GM18511 (cell line): ENCODE data around the gene PRKAR1B.

Experiments
- ATAC-seq: cut with Tn5 transposase; IDR thresholded peaks from one replicate; pipeline ENCODE4 v1.9.1; 2021; ENCODE audit warnings: mild to moderate bottlenecking, moderate library complexity; ENCODE audit not compliant: unreplicated experiment

Gene PRKAR1B

DNA sequence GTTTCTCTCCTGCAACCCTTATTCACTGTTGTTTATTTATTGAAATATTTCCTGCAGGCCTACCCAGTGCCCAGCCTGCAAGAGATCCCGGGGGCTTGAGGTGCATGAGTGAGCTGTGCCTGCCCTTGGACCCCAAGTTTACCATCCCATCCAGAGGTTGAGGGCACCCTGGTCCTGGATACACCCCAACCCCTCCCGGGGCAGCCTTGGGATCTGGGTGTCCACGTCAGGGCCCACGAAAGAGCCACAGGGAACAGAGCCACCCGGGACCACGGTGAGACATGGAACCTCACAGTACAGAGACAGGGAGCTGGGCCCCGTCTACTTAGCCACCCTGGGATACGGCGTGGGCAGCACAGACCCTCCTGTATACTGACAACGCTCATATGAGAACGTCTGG lies 178.7 kb downstream of the PRKAR1B start:
- ATAC-seq: no peak

DNA sequence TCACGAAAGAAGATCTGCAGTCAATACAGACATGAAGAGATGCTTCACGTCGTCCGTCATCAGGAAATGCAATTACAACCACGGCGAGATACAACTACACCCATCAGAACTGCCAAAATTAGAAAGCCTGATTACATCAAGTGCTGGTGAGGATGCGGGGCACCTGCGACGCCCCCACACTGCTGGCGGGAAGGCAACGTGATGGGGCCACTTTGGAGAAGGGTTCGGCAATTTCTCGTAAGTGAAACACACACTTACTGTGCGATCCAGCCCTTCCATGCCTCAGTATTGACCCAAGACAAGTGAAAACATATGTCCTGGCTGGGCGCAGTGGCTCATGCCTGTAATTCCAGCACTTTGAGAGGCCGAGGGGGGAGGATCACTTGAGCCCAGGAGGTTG lies 181.6 kb downstream of the PRKAR1B start:
- ATAC-seq: no peak

DNA sequence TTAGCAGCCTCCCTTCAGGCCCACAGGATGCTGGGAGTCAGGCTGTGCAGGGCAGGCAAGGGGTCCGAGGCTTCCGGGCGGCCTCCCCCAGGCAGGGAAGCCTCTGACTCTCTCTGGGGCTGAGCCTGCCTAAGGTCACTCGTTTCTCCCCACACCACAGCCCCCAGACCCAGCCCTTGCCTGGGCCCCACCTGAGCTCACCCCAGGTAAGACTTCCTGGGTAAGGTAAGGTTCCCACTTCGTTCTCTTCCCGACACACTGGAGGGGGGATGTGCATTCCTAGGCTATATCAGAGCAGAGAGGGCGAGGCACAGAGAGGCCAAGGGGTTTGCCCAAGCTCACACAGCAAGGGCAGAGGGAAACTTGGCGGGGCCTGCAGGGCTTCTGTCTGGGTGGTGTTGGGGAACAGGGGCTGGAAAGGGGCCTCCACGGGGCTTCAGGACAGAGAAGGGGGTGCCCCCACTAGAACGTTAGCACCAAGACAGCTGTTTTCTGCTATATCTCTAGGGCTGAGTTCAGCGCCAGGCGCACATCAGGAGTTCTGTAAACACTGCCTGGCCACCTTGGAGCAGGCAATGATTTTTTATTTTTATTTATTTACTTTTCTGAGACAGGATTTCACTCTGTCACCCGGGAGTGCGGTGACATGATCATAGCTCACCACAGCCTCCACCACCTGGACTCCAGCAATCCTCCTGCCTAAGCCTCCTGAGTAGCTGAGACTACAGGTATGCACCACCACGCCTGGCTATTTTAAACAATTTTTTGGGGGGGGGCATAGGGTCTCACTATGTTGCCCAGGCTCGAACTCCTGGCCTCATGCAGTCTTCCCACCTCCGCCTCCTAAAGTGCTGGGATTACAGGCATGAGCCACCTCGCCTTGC lies 182.5 kb downstream of the PRKAR1B start:
- no peak for ATAC-seq

DNA sequence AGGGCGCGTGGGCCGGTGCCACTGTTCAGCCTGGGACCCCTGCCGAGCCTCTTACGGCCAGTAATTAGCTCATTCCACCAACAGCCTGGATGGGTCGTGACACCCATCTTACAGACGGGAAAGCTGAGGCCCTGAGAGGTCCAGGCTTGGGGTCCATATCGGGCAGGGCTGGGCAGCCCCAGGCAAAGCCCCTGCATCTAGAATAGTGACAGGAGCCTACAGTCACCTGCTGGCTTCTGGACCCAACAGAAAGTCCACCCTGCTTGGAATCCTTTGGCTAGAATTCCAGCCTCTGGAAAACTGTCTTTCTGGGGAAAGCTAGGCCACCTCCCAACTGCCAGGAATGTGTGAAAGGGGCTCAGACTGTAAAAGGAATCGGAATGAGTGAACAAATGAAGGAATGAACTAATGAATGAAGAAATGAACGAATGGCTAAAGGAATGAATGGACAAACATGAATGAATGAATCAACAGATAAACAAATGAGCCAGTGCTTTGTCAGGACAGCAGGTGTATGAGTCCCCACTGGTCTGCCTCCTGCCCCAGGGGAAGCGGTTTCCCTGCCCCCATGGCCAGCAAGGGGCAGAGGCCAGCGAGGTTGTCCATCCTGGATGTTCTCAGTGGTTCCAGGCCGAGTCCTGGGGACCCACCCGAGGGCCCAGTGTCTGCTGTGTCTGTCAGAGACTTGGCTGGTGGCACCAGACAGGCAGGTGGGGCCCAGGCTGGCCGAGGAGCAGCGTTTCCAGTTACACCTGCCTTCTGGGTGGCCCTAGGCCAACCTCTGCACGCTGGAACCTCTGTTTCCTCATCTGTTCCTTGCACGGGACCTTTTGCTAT lies 183.4 kb downstream of the PRKAR1B start:
- ATAC-seq: no peak

DNA sequence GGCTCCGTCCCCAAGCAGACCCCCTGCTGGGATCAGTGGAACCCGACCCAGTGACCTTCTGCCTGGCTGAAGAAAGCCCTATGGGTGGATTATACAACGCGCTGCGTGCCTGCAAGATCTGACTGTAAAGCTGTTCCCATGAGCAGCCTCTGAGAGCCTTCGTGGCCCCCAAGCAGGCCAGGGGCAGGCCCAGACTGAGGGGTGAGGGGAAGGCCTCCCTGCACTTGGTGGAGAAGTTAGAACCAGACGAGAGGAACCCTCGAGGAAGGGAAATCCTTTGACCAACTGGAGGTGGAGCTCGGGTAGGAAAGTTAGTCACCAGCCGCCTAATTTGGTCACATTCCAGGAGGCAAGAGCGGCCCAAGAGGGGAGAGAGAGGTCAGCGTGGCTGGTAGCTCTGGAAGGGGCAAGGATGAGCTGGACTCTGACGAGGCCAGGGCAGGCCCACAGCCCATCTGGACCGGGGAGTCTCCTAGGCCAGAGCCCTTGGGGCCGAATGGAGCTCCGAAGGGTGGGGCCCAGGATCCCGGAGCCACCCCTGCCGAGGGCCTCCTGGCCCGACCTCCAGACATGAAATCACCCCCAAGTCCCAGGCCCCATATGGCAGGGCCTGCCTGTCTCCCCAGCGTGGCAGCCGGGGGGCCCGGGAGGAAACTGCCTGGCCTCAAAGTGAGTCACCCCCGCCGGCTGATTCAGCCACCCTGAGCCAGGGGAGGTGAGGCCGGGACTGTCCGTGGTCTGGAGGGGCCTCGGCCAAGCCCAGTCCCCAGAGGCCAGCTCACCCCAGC lies 184.2 kb downstream of the PRKAR1B start:
- no peak for ATAC-seq

DNA sequence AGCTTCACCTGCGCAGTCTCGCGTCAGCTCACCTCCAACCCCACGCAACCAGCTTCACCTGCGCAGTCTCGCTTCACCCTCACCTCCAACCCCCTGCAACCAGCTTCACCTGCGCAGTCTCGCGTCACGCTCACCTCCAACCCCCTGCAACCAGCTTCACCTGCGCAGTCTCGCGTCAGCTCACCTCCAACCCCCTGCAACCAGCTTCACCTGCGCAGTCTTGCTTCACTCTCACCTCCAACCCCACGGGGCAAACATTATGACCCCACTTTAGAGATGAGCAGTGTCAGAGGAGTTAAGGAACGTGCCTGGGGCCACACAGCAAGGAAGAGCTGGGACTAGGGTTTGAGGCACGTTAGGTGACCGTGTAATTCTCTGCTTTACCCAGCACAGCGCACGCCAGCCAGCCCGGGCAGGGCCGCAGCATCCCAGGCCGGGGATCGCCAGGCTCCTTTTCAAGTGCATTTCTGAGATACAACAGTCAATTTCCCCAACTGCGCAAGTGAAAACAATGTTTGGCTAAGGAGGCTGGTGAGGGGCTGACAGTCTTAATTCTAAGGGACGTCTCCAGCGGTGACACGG lies 184.9 kb downstream of the PRKAR1B start:
- ATAC-seq: no peak

DNA sequence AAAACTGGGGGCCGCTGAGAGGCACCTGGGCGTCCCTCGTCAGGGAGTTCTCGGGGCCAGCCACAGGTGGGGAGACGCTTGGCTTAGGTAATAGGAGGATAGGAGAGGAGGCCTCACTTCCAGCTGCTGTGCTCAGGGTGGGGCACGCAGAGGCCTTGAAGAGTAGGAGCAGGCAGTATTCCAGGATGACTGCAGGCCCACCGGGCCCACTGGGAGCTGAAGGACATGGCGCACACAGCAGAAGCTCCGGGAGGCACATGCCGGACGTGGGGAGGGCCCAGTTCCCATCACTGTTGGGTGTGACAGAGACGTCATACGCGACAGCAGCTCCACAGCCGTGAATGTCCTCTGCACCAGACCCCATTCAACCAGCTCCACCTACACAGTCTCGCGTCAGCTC lies 185.4 kb downstream of the PRKAR1B start:
- no peak for ATAC-seq

DNA sequence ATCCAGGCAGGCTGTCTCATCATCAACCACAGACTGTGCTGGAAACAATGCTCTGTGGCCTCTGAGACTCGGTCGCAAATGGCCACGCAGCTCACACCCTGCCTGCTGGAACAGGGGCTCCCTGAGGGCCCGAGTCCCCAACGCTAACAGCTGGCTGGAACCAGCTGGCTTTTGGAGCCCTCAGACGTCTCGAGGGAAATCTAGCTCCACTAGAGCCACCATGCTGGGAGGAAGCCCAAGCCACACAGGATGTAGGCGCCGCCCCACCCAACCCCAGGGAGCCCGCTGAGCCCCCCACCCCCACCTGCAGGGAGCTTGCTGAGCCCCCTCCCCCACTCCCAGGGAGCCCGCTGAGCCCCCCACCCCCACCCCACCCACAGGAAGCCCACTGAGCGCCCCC lies 186.1 kb downstream of the PRKAR1B start:
- ATAC-seq: no peak

DNA sequence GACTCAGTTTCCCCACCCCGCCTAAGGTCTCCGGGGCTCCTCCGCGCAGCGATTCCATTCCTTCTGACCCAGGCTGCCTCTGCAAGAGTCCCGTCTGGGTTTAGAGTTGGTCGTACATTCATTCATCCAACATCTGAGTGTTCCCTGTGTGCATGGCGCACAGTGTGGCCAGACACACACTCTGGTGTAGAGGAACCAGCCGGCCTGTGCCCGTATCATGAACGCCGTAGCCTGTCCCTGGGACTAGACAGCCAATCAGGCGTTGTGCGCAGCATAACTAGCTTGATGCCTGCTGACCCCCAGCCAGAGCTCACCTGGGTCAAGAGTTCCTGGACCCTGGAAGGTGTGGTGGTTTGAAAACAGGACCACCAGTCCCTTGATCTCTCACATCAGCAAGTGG lies 186.5 kb downstream of the PRKAR1B start:
- no peak for ATAC-seq

DNA sequence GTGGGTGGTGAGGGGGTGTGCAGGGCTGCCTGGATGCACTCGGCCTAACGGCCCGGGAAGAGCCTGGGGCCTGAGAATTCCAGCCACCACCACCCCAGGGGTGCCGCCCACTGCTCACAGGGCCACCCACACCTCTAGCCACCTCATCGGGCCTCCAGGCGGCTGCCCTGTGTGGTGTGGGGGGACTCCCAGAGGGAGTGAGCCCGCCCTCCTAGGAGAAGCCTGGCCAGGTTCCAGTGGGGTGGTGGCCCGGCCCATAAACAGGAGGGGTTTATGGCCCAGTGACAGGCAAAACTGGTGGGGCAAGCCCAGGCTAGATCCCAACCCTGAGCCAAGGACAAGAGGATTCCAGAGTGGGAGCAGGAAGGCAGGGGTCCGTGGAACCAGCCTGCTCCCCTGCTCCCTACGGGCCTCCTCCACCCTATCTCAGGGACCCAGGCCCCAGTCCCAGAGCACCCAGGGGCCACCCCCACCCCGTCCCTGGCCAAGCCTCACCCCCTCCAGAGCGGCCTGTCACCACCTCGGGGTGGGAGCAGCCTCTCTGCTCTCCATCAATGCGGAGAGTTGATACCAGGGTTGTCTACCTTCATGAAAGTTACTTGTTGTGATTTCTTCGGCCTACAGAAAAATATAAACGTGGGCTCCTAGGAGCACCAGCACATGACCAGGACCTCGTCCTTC lies 187.2 kb downstream of the PRKAR1B start:
- ATAC-seq: no peak

DNA sequence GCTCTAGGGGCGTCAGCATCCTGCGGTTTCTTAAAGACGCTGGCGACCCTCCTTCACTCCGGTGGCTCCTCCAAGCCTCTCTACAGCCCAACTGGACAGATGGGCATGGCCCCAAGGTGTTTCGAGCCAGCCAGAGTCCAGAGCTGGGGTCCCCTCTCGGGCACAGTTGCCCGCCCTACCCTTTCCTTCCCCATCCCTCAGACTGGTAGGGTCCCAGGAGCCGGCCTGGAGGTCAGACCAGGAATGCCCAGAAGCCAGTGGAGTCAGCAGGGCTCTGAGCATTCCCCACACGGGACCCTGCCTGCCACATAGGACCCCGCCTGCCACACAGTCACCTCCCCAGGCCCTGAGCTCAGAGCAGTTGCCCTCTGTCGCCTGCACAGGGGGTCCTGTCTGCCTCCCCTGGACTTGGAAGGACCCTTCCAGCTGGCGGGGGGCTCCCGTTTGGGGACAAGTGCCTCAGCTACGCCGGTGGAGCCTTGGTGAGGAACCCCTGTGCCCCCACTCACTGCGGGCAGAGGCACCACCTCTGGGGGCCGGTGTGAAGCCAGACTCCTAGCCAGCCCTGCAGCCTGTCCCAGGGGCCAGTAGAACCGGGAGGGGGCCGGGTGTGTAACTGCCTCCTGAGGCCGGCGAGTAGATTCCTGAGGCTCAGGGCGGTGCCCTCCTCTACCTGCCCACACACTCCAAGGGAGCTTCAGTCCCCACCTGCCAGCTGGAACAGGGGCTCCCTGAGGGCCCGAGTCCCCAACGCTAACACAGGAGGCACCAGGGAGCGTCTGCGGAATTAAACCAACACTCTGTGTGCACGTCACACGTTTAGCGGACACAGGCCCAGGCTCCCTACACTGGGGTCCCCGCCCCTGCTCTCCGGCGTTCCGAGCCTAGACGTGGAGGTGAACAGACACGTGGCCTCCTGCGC lies 188.1 kb downstream of the PRKAR1B start:
- no peak for ATAC-seq

DNA sequence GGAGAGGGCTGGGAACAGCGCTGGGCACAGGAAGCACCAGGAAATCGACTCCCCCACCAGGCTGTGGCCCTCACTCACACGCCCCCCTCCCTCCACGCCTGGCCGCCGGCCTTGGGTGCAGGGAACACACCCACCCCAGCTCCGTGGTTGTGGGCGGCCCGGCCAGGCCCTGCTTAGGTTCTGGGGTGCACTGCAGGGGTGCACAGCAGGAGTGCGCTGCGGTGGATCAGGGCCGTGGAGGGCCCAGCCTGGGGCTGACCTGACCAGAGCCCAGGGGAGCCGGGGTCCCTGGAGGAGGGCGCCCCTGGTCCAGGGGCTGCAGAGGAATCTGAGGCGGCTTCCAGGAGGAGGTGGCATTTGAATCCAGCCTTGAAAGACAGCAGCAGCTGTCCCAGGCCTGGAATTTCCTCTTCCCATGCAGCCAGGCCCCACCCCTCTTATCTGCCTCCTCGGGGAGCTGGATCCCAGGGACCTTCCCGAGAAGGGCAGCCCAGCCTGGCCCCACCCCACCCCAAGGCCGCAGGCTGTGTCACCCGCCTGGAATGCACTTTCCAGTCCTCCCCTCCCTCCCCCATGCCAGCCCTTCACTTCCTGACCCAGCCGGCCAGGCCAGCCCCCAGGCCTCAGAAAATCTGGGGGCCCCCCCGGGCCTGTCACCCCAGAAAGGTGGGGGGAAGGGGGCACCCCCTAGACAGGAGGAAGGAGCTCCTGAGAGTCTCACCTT lies 189.0 kb downstream of the PRKAR1B start:
- ATAC-seq: no peak

DNA sequence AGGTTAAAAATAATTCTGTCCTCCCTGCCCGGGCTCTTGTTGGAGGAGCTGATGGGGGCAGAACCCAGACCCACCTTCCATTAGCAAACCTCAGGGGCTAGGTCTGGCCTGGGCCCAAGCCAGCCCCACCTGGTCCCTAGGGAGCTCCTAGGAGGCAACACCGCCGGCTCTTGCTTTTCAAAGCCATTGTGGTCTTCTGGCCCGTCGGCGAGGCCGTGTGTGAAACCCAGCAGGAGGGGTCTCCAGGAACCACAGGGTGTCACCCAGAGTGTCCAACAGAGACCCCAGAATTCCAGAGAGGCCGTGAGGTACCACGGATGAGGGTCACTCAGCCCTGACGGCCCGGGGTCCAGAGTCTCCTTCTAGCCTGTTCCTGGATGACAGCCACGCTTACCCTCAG lies 190.8 kb downstream of the PRKAR1B start:
- ATAC-seq: no peak

DNA sequence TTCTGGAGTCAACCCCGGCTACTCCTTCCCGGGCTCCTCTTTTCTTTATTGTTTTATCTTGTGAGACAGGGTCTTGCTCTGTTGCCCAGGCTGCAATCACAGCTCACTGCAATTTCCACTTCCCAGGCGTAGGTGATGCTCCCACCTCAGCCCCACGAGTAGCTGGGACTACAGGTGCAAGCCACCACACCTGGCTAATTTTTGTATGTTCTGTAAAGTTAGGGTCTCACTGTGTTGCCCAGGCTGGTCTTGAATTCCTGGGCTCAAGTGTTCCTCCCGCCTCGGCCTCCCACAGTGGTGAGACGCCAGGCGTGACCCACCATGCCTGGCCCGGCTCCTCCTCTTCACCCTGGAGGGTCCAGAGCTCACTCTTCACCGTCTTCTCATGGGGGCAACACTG lies 192.1 kb downstream of the PRKAR1B start:
- no peak for ATAC-seq

DNA sequence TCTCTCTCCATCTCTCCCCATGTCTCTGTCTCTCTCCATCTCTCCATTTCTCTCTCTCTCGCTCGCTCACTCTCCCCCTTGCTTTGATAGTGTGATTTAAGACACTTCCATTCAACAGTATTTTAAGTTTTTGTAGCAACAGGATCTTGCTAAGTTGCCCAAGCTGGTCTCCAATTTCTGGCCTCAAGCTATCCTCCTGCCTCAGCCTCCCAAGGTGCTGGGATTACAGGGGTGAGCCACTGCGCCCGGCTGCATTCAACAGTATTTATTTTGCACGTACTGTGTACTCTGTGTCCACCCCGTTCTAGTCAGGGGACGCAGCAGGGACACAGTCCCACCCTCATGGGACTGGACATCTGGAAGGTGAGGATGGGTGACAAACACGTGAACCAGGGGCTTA lies 193.0 kb downstream of the PRKAR1B start:
- no peak for ATAC-seq

DNA sequence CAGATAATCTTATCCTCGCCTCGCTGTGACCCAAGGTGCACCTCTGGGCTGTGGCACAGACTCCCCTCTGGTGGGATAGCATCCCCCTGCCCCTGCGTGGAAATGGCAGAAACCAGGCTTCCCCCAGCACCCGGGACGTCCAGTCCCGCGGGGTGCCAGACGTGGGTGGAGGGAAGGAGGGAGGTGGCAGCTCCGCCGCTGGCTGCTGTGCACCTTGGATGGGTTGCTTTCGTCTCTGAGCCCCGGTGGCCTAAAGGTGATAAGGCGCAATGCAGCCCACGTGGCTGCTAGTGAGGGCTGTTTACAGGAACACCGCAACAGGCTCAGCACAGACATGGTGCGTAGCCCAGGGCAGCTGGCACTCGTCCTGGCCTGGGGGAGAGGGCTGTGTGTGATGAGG lies 193.8 kb downstream of the PRKAR1B start:
- no peak for ATAC-seq

DNA sequence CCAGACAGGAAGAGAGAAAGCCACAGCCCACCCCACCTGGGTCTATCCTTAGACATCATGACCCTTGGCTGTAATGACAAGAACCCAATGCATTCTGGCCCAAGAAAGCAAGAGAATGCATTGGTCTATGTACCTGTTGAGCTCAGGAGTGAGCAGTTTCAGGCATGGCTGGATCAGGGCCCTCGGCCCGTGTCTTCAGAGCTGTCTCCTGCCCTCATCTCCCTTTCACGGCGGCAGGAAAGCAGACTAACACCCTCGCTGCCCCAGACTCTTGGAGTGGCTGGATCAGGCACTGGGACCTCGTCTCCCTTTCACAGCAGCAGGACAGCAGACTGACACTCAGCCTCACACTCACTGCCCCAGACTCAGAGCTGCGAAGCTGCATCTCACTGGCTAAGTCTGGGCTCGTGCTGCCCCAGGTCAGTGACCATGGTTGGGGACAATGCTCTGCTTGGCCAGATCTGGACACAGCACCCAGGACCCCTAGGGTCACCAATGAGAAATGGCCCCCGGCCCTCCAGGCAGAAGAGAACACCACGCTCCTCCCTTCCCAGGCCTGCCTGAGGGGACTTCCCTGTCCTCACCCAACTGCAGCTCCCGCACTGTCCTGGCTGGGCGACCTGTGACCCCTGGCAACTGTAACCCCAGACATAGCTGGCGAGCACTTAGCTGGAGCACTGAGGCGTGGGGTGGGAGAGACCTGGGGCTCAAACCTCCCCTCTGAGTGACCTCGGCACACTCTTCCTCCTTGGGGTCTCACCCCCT lies 194.5 kb downstream of the PRKAR1B start:
- no peak for ATAC-seq

DNA sequence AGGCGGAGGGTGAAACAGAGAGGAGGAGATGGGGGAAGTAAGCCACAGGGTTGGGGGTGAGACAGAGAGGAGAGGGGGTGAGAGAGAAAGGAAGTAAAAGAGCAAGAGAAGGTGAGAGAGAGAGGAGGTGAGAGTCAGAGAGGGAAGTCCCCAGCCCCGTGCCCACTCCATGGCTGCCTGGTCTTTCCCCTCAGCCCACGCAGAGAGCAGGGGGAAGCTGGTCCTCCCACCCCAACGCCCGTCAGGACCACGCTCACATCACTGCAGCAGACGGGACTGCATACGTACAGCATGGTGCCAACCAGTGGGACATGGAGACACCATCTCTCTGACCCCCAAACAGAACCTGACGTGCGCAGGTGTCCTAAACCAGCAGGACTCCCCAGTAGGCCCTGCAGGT lies 195.3 kb downstream of the PRKAR1B start:
- no peak for ATAC-seq
